BJ (cell line): Measurements from ENCODE around the gene TTC28. TPM values are rescaled to one million over a fixed set of nuclear protein-coding genes. Genes with fewer than 3 reads are reported as not detected.
"Not testable (repeated sequence)": the region's sequence is repeated elsewhere in the genome, so short reads cannot be mapped to it uniquely, and the experiment has no call there.

ENCODE experiments used
- CTCF ChIA-PET: fragments of 350-600 bp; formaldehyde crosslinking; extraction: SDS; loops from one replicate; lab custom pipeline; 2021; ENCODE audit warnings: antibody characterized with exemption, inconsistent platforms; lab: Yijun Ruan, JAX
- POLR2A ChIA-PET: fragments of 300-600 bp; sonication (Branson Sonifier 250); formaldehyde crosslinking; extraction: SDS; loops from one replicate; lab custom pipeline; 2021; ENCODE audit warnings: antibody characterized with exemption; lab: Charles Lee
- DNase-seq: peaks from one replicate; pipeline ENCODE4 v3.0.0-alpha.2; 2011; ENCODE audit warnings: low read depth
- H3K27me3 ChIP-seq: 2 replicates; pipeline ENCODE4 v1.6.0; 2011; ENCODE audit warnings: low read length; ENCODE audit not compliant: control insufficient read depth, insufficient read depth
- H3K36me3 ChIP-seq: 2 replicates; pipeline ENCODE4 v1.5.1; 2011; ENCODE audit warnings: low read length; ENCODE audit not compliant: control insufficient read depth, insufficient read depth
- H3K4me3 ChIP-seq: 2 replicates; pipeline ENCODE4 v1.5.1; 2011; ENCODE audit warnings: low read depth, mild to moderate bottlenecking, control low read depth, low read length
- polyA plus RNA-seq: library from polyadenylated mRNA; depleted of rRNA; stranded (reverse); fragments of >200 nt; gene quantifications from 2 replicates; pipeline ENCODE4 v1.2.3, GENCODE V29; 2011
- TF ChIP-seq, protein P1 (sequence below): IDR thresholded peaks from 2 replicates; pipeline ENCODE4 v1.5.1; 2011; ENCODE audit warnings: low read depth, mild to moderate bottlenecking, control low read depth, inconsistent platforms, low read length, moderate library complexity; ENCODE audit not compliant: insufficient read depth

TTC28 gene
- polyA plus RNA-seq, 1 experiment: 8.7 TPM

- DNase-seq: no peak
- TF ChIP-seq, protein P1, sequence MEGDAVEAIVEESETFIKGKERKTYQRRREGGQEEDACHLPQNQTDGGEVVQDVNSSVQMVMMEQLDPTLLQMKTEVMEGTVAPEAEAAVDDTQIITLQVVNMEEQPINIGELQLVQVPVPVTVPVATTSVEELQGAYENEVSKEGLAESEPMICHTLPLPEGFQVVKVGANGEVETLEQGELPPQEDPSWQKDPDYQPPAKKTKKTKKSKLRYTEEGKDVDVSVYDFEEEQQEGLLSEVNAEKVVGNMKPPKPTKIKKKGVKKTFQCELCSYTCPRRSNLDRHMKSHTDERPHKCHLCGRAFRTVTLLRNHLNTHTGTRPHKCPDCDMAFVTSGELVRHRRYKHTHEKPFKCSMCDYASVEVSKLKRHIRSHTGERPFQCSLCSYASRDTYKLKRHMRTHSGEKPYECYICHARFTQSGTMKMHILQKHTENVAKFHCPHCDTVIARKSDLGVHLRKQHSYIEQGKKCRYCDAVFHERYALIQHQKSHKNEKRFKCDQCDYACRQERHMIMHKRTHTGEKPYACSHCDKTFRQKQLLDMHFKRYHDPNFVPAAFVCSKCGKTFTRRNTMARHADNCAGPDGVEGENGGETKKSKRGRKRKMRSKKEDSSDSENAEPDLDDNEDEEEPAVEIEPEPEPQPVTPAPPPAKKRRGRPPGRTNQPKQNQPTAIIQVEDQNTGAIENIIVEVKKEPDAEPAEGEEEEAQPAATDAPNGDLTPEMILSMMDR: no peak
- H3K27me3 ChIP-seq: no peaks in the 10 kb centered on the region
- CTCF ChIA-PET: interaction anchor here (0.8 kb wide), 1 partner anchor 35 kb away, joined by 4 read pairs; no protein-coding TSS in a partner anchor
- no peak overlapping the region for H3K4me3 ChIP-seq
- H3K36me3 ChIP-seq: no peaks in the 10 kb centered on the region
- POLR2A ChIA-PET: no interaction called here
Observed at GRCh38 chr22:28172892-28173670, 506.6 kb downstream of the TTC28 start.

DNA sequence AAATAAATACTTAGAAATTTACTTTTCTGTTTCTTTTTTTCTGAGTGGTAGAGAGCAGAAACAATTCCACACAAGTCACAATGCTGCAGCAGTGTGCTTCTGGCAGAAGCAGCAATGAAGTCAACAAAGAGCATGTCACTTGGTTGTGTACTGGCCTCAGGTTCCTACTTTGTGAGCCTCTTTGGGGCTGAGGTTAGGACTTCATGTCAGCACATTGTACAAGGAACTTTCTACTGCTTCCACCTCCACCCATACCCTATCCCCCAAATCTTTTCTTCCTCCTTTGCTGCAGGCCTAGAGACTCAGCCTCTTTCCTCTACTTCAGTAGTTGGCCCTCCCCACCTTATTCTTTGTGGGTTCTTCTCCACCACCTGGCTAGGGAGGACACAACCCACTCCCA, 507.9 kb downstream of the TTC28 start:
- TF ChIP-seq, protein P1: no peak
- H3K36me3 ChIP-seq: no peaks in the 10 kb centered on the region
- no peak for DNase-seq
- H3K27me3 ChIP-seq: no peaks in the 10 kb centered on the region
- H3K4me3 ChIP-seq: no peak overlapping the region
- ChIA-PET CTCF (no interaction called here), POLR2A (interaction anchor here (0.6 kb wide), 1 partner anchor 12 kb away, joined by 3 read pairs; no protein-coding TSS in a partner anchor)

DNA sequence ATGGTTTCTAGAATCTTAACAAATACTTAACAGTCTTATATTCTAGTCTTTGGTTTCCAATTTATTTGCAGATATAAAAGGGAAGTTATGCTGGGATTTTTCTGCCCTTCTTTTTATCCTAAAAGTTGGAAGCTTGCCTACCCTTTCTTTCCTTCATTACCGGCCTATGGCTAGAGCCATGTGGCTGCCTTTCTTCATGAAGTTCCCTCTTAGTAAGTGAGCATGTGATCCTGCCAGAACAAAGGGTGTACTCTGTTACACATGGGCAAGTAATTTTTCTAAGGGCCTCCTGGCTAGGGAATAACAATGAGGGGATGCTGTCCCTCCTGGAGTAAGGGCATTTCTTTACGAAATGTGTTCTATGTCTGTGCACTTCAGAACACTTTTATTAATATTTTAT, 508.5 kb downstream of the TTC28 start:
- DNase-seq: no peak
- Histone ChIP-seq H3K27me3 (no peaks in the 10 kb centered on the region), H3K36me3 (no peaks in the 10 kb centered on the region), H3K4me3 (no peak overlapping the region)
- TF ChIP-seq, protein P1: no peak
- POLR2A ChIA-PET: no interaction called here
- CTCF ChIA-PET: no interaction called here

- CTCF ChIA-PET, DNase-seq, H3K27me3 ChIP-seq, H3K36me3 ChIP-seq, H3K4me3 ChIP-seq, POLR2A ChIA-PET: not testable (repeated sequence)
Observed at GRCh38 chr22:28169314-28169713, 510.3 kb downstream of the TTC28 start.

- CTCF ChIA-PET: interaction anchor here (1.9 kb wide), 1 partner anchor 8 kb away, joined by 8 read pairs; no protein-coding TSS in a partner anchor
- H3K27me3 ChIP-seq: no peaks in the 10 kb centered on the region
- TF ChIP-seq, protein P1: no peak
- no peak overlapping the region for H3K4me3 ChIP-seq
- no peaks in the 10 kb centered on the region for H3K36me3 ChIP-seq
- POLR2A ChIA-PET: no interaction called here
- DNase-seq: no peak
Observed at GRCh38 chr22:28155808-28156207, 523.8 kb downstream of the TTC28 start.

DNA sequence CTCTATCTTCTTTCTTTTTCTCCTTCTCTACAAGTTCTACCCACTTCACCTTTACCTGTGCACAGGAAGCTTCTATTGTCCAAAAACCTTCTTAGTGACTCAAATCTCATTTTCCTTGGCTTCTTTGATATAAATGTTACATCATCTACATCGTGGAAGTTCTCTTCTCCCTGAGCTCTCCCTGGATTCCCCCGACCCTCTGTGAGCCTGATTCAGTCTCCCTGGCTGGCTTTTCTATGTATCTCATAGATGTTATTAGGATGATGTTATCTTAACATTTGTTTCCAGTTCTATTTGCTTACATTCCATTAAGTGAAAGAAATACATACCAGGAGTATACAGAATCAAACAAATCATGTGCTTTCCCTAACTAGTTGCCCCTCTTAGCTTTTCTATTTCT, 524.8 kb downstream of the TTC28 start:
- ChIA-PET CTCF (no interaction called here), POLR2A (no interaction called here)
- TF ChIP-seq, protein P1: no peak
- H3K36me3 ChIP-seq: peaks cover 3% of the 10 kb centered on the region; the same call in 1 of the 2 replicates
- no peak for DNase-seq
- H3K27me3 ChIP-seq: peaks cover 1% of the 10 kb centered on the region; the same call in 1 of the 2 replicates
- no peak overlapping the region for H3K4me3 ChIP-seq
